ENCODE measurements around the gene KCNS1.
A peak's percentile ranks its signal among the peaks of the same experiment; 100 is the strongest.

KCNS1 gene

DNA sequence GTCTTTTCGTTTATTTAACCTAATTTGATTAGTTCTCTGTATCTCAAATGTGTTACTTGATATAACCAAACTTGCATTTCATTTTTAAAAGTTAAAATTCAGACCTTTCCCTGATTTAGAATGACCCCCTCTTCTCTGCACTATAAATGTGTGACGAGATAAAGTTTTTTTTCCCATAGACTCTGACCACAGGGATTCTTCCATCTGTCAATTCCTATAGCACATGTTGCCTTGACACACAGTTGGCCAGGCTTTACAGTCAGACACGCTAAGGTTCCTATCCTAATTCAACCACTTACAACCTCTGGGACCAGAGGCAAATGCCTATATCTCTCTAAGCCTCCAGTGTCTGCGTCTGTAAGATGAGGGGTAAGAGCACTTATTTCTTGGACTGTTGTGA lies 40.6 kb downstream of the KCNS1 start:
- Histone ChIP-seq H3K4me3 (ENCODE audit: extremely low read depth, insufficient read depth, low read length, poor library complexity, severe bottlenecking) (no peak overlapping the region), H3K27ac (ENCODE audit: low read depth, low read length, severe bottlenecking) (peak overlapping the region; percentile 71), H3K36me3 (ENCODE audit: control insufficient read depth, insufficient read depth, low read length) (peaks cover 29% of the 10 kb centered on the region), H3K9me3 (ENCODE audit: control insufficient read depth, low read length) (no peaks in the 10 kb centered on the region), H3K4me1 (ENCODE audit: control insufficient read depth, insufficient read depth, low read length, poor library complexity, severe bottlenecking) (peaks cover 30% of the 10 kb centered on the region)
- WGBS, 2 experiments (ENCODE audit: insufficient coverage in 2 of 2): 100% methylated on average over 1 to 2 of the region's 4 CpGs

DNA sequence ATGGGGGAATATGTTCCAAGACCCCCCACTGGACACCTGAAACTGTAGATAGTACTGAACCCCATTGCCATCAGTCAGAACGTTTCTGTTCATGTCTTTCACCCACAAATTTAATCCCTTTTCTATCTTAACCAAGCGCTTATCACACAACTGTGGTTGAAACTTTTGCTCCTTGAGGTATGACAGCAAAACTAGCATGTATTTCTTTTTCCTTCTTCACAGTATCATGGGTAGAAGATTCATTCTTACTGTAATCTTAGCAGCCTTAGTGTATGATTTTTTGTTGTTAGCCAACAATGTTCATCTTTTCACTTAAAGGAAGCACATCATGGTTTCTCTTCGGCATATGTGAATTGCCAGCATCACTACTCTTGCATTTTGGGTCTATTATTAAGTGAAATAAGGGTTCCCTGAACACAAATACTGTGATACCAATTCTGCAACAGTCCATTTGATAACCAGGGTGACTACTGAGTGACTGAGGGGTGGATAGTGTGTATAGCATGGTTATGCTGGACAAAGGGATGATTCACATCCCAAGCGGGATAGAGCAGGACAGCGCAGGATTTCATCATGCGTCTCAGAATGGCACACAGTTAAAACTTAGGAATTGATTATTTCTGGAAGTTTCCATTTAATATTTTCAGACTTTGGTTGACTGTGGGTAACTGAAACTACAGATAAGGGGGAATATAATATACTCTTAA lies 41.8 kb downstream of the KCNS1 start:
- Histone ChIP-seq H3K27ac (ENCODE audit: low read depth, low read length, severe bottlenecking) (peak overlapping the region; percentile 29), H3K36me3 (ENCODE audit: control insufficient read depth, insufficient read depth, low read length) (peaks cover 36% of the 10 kb centered on the region), H3K9me3 (ENCODE audit: control insufficient read depth, low read length) (no peaks in the 10 kb centered on the region), H3K4me1 (ENCODE audit: control insufficient read depth, insufficient read depth, low read length, poor library complexity, severe bottlenecking) (peaks cover 30% of the 10 kb centered on the region), H3K4me3 (ENCODE audit: extremely low read depth, insufficient read depth, low read length, poor library complexity, severe bottlenecking) (no peak overlapping the region)
- WGBS, 2 experiments (ENCODE audit: insufficient coverage in 2 of 2): 85 to 90% methylated on average over 4 to 5 of the region's 6 CpGs

- Histone ChIP-seq H3K9me3 (ENCODE audit: control insufficient read depth, low read length) (no peaks in the 10 kb centered on the region), H3K4me1 (ENCODE audit: control insufficient read depth, insufficient read depth, low read length, poor library complexity, severe bottlenecking) (peaks cover 34% of the 10 kb centered on the region), H3K36me3 (ENCODE audit: control insufficient read depth, insufficient read depth, low read length) (peaks cover 33% of the 10 kb centered on the region), H3K4me3 (ENCODE audit: extremely low read depth, insufficient read depth, low read length, poor library complexity, severe bottlenecking) (no peak overlapping the region), H3K27ac (ENCODE audit: low read depth, low read length, severe bottlenecking) (peak overlapping the region; percentile 1)
- 67% methylated on average over 1 of the region's 4 CpGs; no CpG with 5 or more reads in 1 of the 2 experiments for WGBS, 2 experiments (ENCODE audit: insufficient coverage in 2 of 2)
These were observed 42.6 kb downstream of the KCNS1 start for GRCh38 chr20:45058168-45058850.

- 92% methylated on average over 7 of the region's 8 CpGs for WGBS, 2 experiments (ENCODE audit: insufficient coverage in 2 of 2)
- Histone ChIP-seq H3K27ac (ENCODE audit: low read depth, low read length, severe bottlenecking) (peak overlapping the region; percentile 31), H3K4me3 (ENCODE audit: extremely low read depth, insufficient read depth, low read length, poor library complexity, severe bottlenecking) (no peak overlapping the region), H3K9me3 (ENCODE audit: control insufficient read depth, low read length) (no peaks in the 10 kb centered on the region), H3K4me1 (ENCODE audit: control insufficient read depth, insufficient read depth, low read length, poor library complexity, severe bottlenecking) (peaks cover 45% of the 10 kb centered on the region), H3K36me3 (ENCODE audit: control insufficient read depth, insufficient read depth, low read length) (peaks cover 33% of the 10 kb centered on the region)
These were observed 44.3 kb downstream of the KCNS1 start for GRCh38 chr20:45056473-45057173.

DNA sequence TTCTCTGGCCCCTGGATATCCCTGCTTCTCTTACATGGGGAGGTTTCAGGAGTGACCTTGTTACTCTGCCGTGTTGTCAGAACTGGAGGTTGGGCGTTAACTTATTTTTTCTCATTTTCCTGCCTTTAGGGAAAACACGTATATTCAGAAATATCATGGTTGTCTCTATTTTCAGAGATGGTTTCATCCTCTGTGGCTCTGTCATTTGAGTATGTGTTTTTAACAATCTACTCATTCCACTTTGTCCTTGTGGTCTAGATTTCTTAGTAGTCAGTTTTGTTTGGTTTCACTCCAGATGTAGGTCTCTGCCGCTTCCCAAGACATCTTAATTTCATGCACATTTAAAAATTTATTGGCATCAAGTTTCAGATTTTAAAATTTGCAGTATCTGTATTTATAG lies 45.9 kb downstream of the KCNS1 start:
- Histone ChIP-seq H3K36me3 (ENCODE audit: control insufficient read depth, insufficient read depth, low read length) (peaks cover 33% of the 10 kb centered on the region), H3K27ac (ENCODE audit: low read depth, low read length, severe bottlenecking) (no peak overlapping the region), H3K9me3 (ENCODE audit: control insufficient read depth, low read length) (no peaks in the 10 kb centered on the region), H3K4me1 (ENCODE audit: control insufficient read depth, insufficient read depth, low read length, poor library complexity, severe bottlenecking) (peaks cover 36% of the 10 kb centered on the region), H3K4me3 (ENCODE audit: extremely low read depth, insufficient read depth, low read length, poor library complexity, severe bottlenecking) (no peak overlapping the region)
- WGBS, 2 experiments (ENCODE audit: insufficient coverage in 2 of 2): 100% methylated on average over 2 of the region's 4 CpGs; no CpG with 5 or more reads in 1 of the 2 experiments

GRCh38 chr20:45053430-45054351 lies 47.2 kb downstream of the KCNS1 start:
- Histone ChIP-seq H3K4me3 (ENCODE audit: extremely low read depth, insufficient read depth, low read length, poor library complexity, severe bottlenecking) (no peak overlapping the region), H3K9me3 (ENCODE audit: control insufficient read depth, low read length) (no peaks in the 10 kb centered on the region), H3K36me3 (ENCODE audit: control insufficient read depth, insufficient read depth, low read length) (peaks cover 29% of the 10 kb centered on the region), H3K27ac (ENCODE audit: low read depth, low read length, severe bottlenecking) (peak overlapping the region; percentile 79), H3K4me1 (ENCODE audit: control insufficient read depth, insufficient read depth, low read length, poor library complexity, severe bottlenecking) (peaks cover 33% of the 10 kb centered on the region)
- 88 to 92% methylated on average over 5 to 6 of the region's 8 CpGs for WGBS, 2 experiments (ENCODE audit: insufficient coverage in 2 of 2)

DNA sequence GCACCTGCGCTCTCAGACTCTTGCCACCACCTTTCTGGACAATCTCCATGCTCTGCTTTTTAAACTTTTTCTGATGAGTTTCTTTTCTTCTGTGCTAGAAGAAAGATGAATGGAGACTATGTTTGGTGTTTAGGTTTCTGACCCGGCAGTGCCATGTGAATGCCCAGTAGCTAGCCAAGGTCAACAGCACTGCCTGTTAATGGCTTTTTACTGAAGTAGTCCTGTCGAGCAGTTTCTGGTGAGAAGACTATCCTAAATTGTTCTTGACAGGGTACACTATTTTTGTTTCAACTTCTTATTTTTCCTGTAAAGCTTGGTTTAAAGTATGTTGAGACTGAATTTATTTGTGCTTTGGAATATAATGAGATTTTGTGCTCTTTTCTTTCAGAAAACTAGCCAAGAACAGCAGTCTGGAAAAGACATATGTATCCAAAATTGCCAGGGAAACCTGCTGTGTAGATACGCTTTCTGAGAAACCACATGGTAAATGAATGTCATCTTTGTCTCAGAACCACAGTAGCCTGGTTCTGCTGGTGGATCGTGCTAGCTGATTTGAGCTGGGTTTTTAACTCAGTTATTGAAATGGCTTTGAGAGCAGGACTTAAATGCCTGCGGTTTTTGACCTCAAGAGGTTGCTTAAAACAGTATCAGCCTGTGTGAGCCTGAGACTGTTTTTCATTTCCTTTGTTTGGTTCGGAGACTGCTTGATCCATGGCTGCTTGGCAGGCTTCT lies 48.1 kb downstream of the KCNS1 start:
- Histone ChIP-seq H3K27ac (ENCODE audit: low read depth, low read length, severe bottlenecking) (peak overlapping the region; percentile 79), H3K36me3 (ENCODE audit: control insufficient read depth, insufficient read depth, low read length) (peaks cover 29% of the 10 kb centered on the region), H3K4me3 (ENCODE audit: extremely low read depth, insufficient read depth, low read length, poor library complexity, severe bottlenecking) (no peak overlapping the region), H3K9me3 (ENCODE audit: control insufficient read depth, low read length) (no peaks in the 10 kb centered on the region), H3K4me1 (ENCODE audit: control insufficient read depth, insufficient read depth, low read length, poor library complexity, severe bottlenecking) (peaks cover 27% of the 10 kb centered on the region)
- 78 to 88% methylated on average over 5 to 6 of the region's 7 CpGs for WGBS, 2 experiments (ENCODE audit: insufficient coverage in 2 of 2)

GRCh38 chr20:45051204-45052060 lies 49.5 kb downstream of the KCNS1 start:
- WGBS, 2 experiments (ENCODE audit: insufficient coverage in 2 of 2): 91% methylated on average over 2 of the region's 3 CpGs; no CpG with 5 or more reads in 1 of the 2 experiments
- Histone ChIP-seq H3K4me1 (ENCODE audit: control insufficient read depth, insufficient read depth, low read length, poor library complexity, severe bottlenecking) (peaks cover 31% of the 10 kb centered on the region), H3K9me3 (ENCODE audit: control insufficient read depth, low read length) (no peaks in the 10 kb centered on the region), H3K27ac (ENCODE audit: low read depth, low read length, severe bottlenecking) (no peak overlapping the region), H3K4me3 (ENCODE audit: extremely low read depth, insufficient read depth, low read length, poor library complexity, severe bottlenecking) (no peak overlapping the region), H3K36me3 (ENCODE audit: control insufficient read depth, insufficient read depth, low read length) (peaks cover 19% of the 10 kb centered on the region)

DNA sequence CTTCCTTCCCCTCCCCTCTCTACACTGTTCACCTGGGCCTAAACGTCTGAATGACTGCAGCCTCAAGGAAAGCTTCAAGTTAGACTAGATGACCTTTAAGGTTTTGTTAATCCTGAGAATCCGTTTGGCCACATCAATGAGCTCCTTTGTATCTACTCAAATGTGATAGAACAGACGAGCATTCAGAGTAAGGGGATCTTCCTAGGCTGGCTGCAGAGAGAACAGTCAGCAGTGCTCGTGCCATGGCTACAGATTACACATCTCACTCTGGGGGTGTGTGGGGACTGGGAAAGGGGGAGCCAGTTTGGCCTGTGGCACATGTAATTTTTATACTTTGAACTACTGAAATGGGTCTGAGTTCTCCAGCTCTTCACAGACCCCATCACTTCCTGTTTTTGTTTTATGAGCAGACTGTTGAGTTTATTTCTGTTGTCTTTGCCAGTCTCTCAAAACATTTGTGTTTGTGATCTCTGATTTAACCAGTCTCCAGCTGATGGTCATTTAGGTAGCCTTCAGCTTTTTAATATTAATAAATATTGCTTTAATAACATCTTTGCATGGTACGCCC lies 50.9 kb downstream of the KCNS1 start:
- H3K36me3 ChIP-seq (ENCODE audit: control insufficient read depth, insufficient read depth, low read length): peaks cover 18% of the 10 kb centered on the region
- 70 to 78% methylated on average over 3 to 4 of the region's 5 CpGs for WGBS, 2 experiments (ENCODE audit: insufficient coverage in 2 of 2)
- no peaks in the 10 kb centered on the region for H3K9me3 ChIP-seq (ENCODE audit: control insufficient read depth, low read length)
- H3K4me1 ChIP-seq (ENCODE audit: control insufficient read depth, insufficient read depth, low read length, poor library complexity, severe bottlenecking): peaks cover 37% of the 10 kb centered on the region
- peak overlapping the region; percentile 38 for H3K27ac ChIP-seq (ENCODE audit: low read depth, low read length, severe bottlenecking)
- no peak overlapping the region for H3K4me3 ChIP-seq (ENCODE audit: extremely low read depth, insufficient read depth, low read length, poor library complexity, severe bottlenecking)

All from mesodermal cell (in vitro differentiated cells).